Gastroesophageal sphincter (tissue), 3 donors: ENCODE data around the gene SLU7.

Experiments
- CTCF ChIP-seq, 4 experiments: fragments of 200-600 bp in 2 of 4; fragments of 450-650 bp in 2 of 4; sonication (generic) in 1 of 4; IDR thresholded peaks; one replicate each; pipeline ENCODE4 v1.5.1; 2017 to 2019; ENCODE audit warnings: antibody characterized with exemption in 4 of 4, mild to moderate bottlenecking in 2 of 4, moderate library complexity in 2 of 4
- POLR2A ChIP-seq, 2 donors: fragments of 450-650 bp; IDR thresholded peaks; one replicate each; pipeline ENCODE4 v1.6.1; 2017; ENCODE audit warnings: antibody characterized with exemption in 2 of 2, mild to moderate bottlenecking in 2 of 2, moderate library complexity in 1 of 2
- POLR2AphosphoS5 ChIP-seq: sonication (generic); formaldehyde crosslinking; IDR thresholded peaks from one replicate; pipeline ENCODE4 v1.6.1; 2017; ENCODE audit warnings: antibody characterized with exemption

DNA sequence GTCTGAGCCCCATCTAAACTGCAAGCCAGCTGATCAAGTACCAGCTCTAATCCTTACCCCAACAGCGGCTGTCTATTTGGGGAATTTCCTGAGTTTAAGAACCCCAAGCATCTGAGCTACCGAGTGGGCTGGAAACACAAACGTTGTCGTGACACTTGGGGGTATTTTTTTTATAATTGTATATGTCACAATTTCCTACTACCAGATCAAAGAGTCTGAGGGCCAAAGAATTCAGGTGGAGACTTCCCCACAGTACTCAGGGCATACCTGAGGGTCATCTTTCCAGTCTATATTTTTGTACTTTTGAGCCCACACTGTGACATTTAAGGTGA lies 45.6 kb upstream of the SLU7 start:
- TF ChIP-seq POLR2A (IDR thresholded peaks at IDR 0.05) (no peak), CTCF (IDR thresholded peaks at IDR 0.05) (no peak), POLR2AphosphoS5 (no peak)
